OCI-LY3 (cell line): ENCODE data around the gene LIPC.

ENCODE experiments used
- EZH2phosphoT487 ChIP-seq: fragments of 200-600 bp; shearing (Covaris generic); IDR thresholded peaks from 2 replicates; pipeline ENCODE4 v1.6.1; 2018; ENCODE audit warnings: antibody characterized with exemption, mixed run types, low read depth
- TF ChIP-seq, protein P1 (sequence below): fragments of 200-600, 300-600 bp; sonication (generic); IDR thresholded peaks from 2 replicates; pipeline ENCODE4 v1.5.1; 2014; ENCODE audit warnings: antibody characterized with exemption, low read length, low read depth

DNA sequence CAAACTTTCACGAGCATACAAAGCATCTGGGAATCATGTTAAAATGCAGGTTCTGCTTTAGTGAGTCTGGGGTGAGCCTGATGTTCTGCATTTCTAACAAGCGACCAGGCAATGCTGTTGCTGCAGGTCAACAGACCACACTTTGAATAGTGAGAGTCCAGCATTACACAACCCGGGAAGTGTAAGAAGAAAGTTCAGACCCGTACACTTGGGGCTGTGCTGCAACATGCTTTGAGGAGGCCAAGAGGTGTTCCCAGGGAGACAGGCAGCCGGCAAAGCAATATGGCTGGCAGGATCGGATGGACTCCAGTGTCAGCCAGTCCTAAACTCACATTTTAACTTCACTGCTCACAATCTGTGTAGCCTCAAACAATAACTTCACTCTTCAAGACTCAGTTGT lies 134.2 kb downstream of the LIPC start:
- TF ChIP-seq, protein P1, sequence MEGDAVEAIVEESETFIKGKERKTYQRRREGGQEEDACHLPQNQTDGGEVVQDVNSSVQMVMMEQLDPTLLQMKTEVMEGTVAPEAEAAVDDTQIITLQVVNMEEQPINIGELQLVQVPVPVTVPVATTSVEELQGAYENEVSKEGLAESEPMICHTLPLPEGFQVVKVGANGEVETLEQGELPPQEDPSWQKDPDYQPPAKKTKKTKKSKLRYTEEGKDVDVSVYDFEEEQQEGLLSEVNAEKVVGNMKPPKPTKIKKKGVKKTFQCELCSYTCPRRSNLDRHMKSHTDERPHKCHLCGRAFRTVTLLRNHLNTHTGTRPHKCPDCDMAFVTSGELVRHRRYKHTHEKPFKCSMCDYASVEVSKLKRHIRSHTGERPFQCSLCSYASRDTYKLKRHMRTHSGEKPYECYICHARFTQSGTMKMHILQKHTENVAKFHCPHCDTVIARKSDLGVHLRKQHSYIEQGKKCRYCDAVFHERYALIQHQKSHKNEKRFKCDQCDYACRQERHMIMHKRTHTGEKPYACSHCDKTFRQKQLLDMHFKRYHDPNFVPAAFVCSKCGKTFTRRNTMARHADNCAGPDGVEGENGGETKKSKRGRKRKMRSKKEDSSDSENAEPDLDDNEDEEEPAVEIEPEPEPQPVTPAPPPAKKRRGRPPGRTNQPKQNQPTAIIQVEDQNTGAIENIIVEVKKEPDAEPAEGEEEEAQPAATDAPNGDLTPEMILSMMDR = no peak
- TF ChIP-seq EZH2phosphoT487 = no peak
